HL-60/S4 treated with retinoic acid at 250 ng/mL for 4 days and 3 days (cell line): ENCODE measurements around the gene CIDEA.

Source experiments
- in situ Hi-C: fragments of 300-500 bp; cut with MboI; formaldehyde crosslinking; loops from 2 replicates; pipeline ENCODE4 v1.7.0; 2022; ENCODE audit warnings: low sequenced_read_pairs

The CIDEA gene

GRCh38 chr18:12313530-12314245 is 59.5 kb downstream of the CIDEA start:
- in situ Hi-C loops, result no loop called here

- in situ Hi-C loops, result no loop called here
These were observed 60.6 kb downstream of the CIDEA start for GRCh38 chr18:12314591-12315305.

- in situ Hi-C loops, result no loop called here
These were observed 61.3 kb downstream of the CIDEA start for GRCh38 chr18:12315490-12315889.

GRCh38 chr18:12315911-12316310 is 61.8 kb downstream of the CIDEA start:
- in situ Hi-C loops, result no loop called here

DNA sequence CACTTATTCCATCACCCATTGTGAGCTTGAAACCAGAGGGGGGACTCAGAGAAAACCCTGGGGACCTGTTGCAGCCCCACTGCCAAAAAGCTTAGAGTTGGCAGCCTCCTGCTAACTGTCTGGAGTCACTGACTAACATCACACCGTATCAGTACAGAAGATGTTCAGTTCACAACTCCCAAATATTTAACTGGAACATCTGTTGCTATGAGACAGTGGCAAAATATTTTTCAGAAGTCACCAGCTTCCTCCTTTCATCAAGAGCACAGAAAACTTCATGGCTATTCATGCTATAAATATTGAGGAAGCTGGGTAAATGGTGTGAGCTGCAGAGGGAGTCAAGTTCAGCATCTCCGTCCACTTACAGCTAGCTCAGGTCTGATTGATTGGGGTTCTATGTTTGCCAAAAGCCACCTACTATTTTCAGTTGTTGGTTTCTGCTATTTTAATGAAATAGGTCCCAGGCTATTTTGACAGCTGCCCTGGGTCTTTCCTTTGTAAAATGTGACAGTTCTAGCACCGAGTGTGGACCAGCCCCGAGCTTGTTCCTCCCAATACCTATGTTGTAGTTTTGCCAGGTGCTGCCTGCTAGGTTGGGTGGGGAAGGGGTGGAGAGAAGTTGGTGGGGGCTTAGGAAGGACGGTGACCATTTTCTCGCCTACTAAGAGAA is 63.6 kb downstream of the CIDEA start:
- in situ Hi-C loops, result no loop called here

GRCh38 chr18:12318334-12318697 is 64.2 kb downstream of the CIDEA start:
- in situ Hi-C loops, result no loop called here

GRCh38 chr18:12318857-12319256 is 64.7 kb downstream of the CIDEA start:
- in situ Hi-C loops, result no loop called here

DNA sequence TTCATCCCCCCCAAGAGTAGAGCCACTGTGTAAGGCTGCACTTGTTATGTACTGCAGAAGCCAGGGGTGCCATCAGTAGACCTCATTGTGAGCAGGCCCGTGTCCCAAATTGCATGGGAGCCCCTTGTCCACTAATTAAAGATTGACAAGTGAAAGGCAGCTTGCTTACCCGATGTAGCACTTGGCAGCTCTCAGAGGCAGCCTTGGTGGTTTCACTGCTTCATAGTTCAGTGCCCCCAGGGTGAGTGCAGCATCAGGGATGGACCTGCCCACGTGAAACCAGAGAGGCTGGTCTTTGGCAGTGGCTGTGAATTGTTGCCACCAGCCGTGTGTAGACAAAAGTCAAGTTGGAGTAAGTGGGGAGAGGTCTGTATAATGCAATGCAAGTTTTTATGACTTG is 67.2 kb downstream of the CIDEA start:
- in situ Hi-C loops, result no loop called here

- in situ Hi-C loops, result loop anchor here (25.0 kb wide), 1 partner anchor 88 kb away; no protein-coding TSS in a partner anchor
These were observed 71.0 kb downstream of the CIDEA start for GRCh38 chr18:12324991-12325725.

DNA sequence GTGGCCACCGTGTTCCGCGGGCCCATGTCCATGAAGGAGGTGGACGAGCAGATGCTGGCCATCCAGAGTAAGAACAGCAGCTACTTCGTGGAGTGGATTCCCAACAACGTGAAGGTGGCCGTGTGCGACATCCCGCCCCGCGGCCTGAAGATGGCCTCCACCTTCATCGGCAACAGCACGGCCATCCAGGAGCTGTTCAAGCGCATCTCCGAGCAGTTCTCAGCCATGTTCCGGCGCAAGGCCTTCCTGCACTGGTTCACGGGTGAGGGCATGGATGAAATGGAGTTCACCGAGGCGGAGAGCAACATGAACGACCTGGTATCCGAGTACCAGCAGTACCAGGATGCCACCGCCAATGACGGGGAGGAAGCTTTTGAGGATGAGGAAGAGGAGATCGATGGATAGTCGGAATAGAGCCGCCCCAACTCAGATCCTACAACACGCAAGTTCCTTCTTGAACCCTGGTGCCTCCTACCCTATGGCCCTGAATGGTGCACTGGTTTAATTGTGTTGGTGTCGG is 71.6 kb downstream of the CIDEA start:
- in situ Hi-C loops, result loop anchor here (25.0 kb wide), 1 partner anchor 88 kb away; no protein-coding TSS in a partner anchor

GRCh38 chr18:12326711-12327460 is 72.7 kb downstream of the CIDEA start:
- in situ Hi-C loops, result loop anchor here (25.0 kb wide), 1 partner anchor 90 kb away; no protein-coding TSS in a partner anchor
